Upper lobe of left lung (tissue), 6 donors: ENCODE results near the gene AP2A2. TPM values are rescaled to one million over a fixed set of nuclear protein-coding genes. Genes with fewer than 3 reads are reported as not detected.

Source experiments
- ATAC-seq, 2 donors: fragments of 200-7000 bp; cut with Tn5 transposase; one replicate each; pipeline ENCODE4 v1.9.1; 2022; ENCODE audit warnings: mild to moderate bottlenecking in 2 of 2, moderate library complexity in 2 of 2; ENCODE audit not compliant: low FRiP score in 2 of 2
- DNase-seq, 2 donors: peaks; one replicate each; pipeline ENCODE4 v3.0.0-alpha.2; 2019 to 2020
- H3K27ac ChIP-seq, 4 donors: fragments of 200-600 bp; sonication (generic); one replicate each; pipeline ENCODE4 v1.5.1; 2016 to 2019
- H3K27me3 ChIP-seq, 4 donors: fragments of 200-600 bp; sonication (generic); one replicate each; pipeline ENCODE4 v1.5.1; 2017 to 2019
- H3K36me3 ChIP-seq, 4 donors: fragments of 200-600 bp; sonication (generic); one replicate each; pipeline ENCODE4 v1.5.1; 2016 to 2019
- H3K4me1 ChIP-seq, 4 donors: fragments of 200-600 bp; sonication (generic); one replicate each; pipeline ENCODE4 v1.5.1; 2018 to 2019
- H3K4me3 ChIP-seq, 4 donors: fragments of 200-600 bp; sonication (generic); one replicate each; pipeline ENCODE4 v1.5.1; 2017 to 2019; ENCODE audit warnings: mild to moderate bottlenecking in 2 of 4, moderate library complexity in 1 of 4
- H3K9me3 ChIP-seq, 4 donors: fragments of 200-600 bp; sonication (generic); one replicate each; pipeline ENCODE4 v1.5.1; 2018 to 2019
- EP300 ChIP-seq, 4 donors: sonication (generic); formaldehyde crosslinking; IDR thresholded peaks; one replicate each; pipeline ENCODE4 v1.5.1; 2017; ENCODE audit warnings: antibody characterized with exemption in 4 of 4, control low read depth in 2 of 4
- POLR2A ChIP-seq, 4 donors: fragments of 450-650 bp; IDR thresholded peaks; one replicate each; pipeline ENCODE4 v1.5.1; 2016 to 2017; ENCODE audit warnings: antibody characterized with exemption in 4 of 4, mild to moderate bottlenecking in 2 of 4
- POLR2AphosphoS5 ChIP-seq, 2 donors: sonication (generic); formaldehyde crosslinking; IDR thresholded peaks; one replicate each; pipeline ENCODE4 v1.5.1; 2017; ENCODE audit warnings: antibody characterized with exemption in 2 of 2
- WGBS, 2 donors: methylation state at CpG; one replicate each; pipeline ENCODE4 v1.1.5; 2017 to 2018; 5-methylcytosine and 5-hydroxymethylcytosine counted together
- total RNA-seq, 6 donors: library from RNA; depleted of rRNA in 4 of 6; stranded (reverse); fragments of >200 nt in 4 of 6; gene quantifications; one replicate each; pipeline versions ENCODE4 v1.1.0 to v1.2.1, GENCODE V29; 2016 to 2021
- TF ChIP-seq, protein P1 (sequence below), 6 experiments: fragments of 450-650 bp in 4 of 6; fragments of 200-600 bp in 2 of 6; sonication (generic) in 2 of 6; IDR thresholded peaks; one replicate each; pipeline ENCODE4 v1.5.1; 2016 to 2019; ENCODE audit warnings: antibody characterized with exemption in 6 of 6
- donor health status: DM: no; HTN: no; CAD: no; lungs with moderate emphysema.
- donor health status: DM: no; HTN: yes; CAD: no; lungs with severe emphysema.

Gene AP2A2
- total RNA-seq, 6 donors from 2014 or later, result 55.7 to 273 (median 103) TPM

DNA sequence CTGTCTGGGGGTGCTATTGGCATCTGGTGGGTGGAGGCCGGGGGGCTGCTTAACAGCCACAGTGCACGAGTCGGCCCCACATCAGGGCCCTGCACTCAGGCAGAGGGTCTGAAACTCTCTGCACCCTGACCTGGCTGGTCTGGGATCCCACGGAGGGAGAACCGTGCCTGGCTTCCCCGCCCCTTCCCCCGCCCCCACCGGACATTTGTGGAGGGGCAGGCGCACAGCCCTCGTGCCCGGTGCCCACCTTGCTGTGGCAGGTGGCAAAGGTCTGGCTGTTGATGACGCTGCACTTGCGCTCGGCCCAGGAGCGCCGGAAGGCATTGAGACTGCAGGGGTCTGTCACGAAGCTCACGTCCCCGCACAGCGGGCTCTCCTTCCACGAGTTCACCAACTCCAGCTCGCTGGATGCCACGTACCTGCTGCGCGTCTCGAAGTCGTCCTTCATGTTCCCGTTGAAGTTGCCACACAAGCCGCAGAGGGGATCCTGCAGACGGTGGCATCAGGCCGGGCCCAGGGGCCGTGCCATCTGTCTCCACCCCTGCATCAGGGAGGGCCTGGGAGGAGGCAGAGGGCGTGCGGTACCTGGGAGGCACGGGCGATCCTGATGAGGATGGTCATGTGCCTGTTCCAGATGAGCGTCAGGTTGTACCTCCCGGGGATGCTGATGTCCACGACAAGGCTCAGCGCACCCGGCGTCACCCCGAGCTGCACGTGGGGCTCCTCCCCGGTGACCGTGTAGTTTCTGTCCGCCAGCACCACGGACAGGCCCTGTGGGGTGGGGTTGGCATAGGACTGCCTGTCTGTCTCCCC is 99.1 kb downstream of the AP2A2 start:
- 89 to 93% methylated on average over 31 to 36 of the region's 48 CpGs for WGBS, 2 donors
- ATAC-seq (no peak), DNase-seq (peak in 1 of 2 donors; percentile 81)
- H3K9me3 ChIP-seq, result no peaks in the 10 kb centered on the region
- H3K4me1 ChIP-seq, result no peaks in the 10 kb centered on the region
- H3K36me3 ChIP-seq, result peaks cover 0 to 5% (median 0%) of the 10 kb centered on the region in 4 donors
- H3K4me3 ChIP-seq, result no peak overlapping the region
- H3K27me3 ChIP-seq, result no peaks in the 10 kb centered on the region
- TF ChIP-seq, protein P1, sequence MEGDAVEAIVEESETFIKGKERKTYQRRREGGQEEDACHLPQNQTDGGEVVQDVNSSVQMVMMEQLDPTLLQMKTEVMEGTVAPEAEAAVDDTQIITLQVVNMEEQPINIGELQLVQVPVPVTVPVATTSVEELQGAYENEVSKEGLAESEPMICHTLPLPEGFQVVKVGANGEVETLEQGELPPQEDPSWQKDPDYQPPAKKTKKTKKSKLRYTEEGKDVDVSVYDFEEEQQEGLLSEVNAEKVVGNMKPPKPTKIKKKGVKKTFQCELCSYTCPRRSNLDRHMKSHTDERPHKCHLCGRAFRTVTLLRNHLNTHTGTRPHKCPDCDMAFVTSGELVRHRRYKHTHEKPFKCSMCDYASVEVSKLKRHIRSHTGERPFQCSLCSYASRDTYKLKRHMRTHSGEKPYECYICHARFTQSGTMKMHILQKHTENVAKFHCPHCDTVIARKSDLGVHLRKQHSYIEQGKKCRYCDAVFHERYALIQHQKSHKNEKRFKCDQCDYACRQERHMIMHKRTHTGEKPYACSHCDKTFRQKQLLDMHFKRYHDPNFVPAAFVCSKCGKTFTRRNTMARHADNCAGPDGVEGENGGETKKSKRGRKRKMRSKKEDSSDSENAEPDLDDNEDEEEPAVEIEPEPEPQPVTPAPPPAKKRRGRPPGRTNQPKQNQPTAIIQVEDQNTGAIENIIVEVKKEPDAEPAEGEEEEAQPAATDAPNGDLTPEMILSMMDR (IDR thresholded peaks at IDR 0.05), result no peak
- TF ChIP-seq POLR2AphosphoS5 (IDR thresholded peaks at IDR 0.05), result no peak
- no peak for TF ChIP-seq EP300 (IDR thresholded peaks at IDR 0.05)
- TF ChIP-seq POLR2A (IDR thresholded peaks at IDR 0.05), result no peak
- no peak overlapping the region for H3K27ac ChIP-seq

DNA sequence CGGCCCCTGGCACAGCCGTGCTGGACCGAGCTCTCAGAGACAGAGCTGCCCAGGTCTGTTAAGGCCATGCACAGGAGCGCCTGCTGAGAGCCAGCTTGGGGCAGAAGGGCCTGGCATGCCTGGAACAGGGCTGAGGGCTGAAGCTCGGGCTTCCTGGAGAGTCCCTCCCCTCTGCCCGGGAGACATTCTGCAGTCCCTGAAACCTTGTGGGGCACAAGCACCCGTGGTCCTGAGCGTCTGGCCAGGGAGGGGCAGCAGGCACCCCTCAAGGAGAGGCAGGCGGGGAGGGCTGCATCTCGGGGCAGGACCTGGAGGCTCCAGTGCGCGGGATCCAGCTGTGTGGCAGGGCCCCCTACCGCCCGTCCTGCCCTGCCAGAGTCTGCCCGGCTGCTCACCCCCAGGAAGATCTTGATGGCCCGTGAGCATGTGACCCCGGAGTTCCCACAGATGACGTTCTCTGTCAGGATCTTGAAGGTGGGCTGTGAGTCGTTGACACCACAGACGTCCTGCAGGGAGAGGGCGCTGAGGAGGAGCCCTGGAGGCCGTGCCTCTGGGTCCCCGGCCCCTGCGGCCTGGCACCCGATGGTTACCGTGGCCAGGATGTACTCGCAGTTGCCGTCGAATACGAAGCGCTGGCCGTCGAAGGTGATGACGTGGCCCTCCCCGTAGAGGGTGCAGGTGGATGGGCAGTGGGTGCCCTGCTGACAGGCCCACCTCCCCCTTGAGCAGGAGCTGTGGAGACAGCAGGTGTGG is 99.9 kb downstream of the AP2A2 start:
- Histone ChIP-seq H3K9me3 (no peaks in the 10 kb centered on the region), H3K4me1 (no peaks in the 10 kb centered on the region), H3K27ac (no peak overlapping the region), H3K36me3 (peaks cover 0 to 5% (median 0%) of the 10 kb centered on the region in 4 donors), H3K4me3 (no peak overlapping the region), H3K27me3 (no peaks in the 10 kb centered on the region)
- ATAC-seq, result no peak
- DNase-seq, result peak in 1 of 2 donors; percentile 72
- no peak for TF ChIP-seq POLR2A (IDR thresholded peaks at IDR 0.05)
- no peak for TF ChIP-seq POLR2AphosphoS5 (IDR thresholded peaks at IDR 0.05)
- TF ChIP-seq, protein P1 (IDR thresholded peaks at IDR 0.05), result no peak
- TF ChIP-seq EP300 (IDR thresholded peaks at IDR 0.05), result no peak
- WGBS, 2 donors, result 81 to 90% methylated on average over 4 to 32 of the region's 35 CpGs

DNA sequence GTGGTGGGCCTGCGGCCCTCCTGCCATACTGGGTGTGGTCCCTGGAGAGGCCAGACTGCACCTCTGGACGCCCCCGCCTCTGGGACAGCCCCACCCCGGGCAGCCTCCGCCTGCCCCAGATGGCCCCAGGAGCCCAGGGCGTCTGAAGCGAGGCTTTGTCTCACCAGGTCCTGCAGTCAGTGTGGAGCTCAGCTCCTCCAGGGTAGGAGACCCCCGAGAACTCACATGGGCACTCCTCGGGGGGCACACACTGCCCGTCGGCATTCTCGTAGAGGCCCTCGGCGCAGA is 100.4 kb downstream of the AP2A2 start:
- no peak for ATAC-seq
- WGBS, 2 donors, result 86 to 88% methylated on average over 6 to 9 of the region's 14 CpGs
- DNase-seq, result no peak
- Histone ChIP-seq H3K4me1 (no peaks in the 10 kb centered on the region), H3K36me3 (peaks cover 0 to 5% (median 0%) of the 10 kb centered on the region in 4 donors), H3K27me3 (no peaks in the 10 kb centered on the region), H3K27ac (no peak overlapping the region), H3K9me3 (no peaks in the 10 kb centered on the region), H3K4me3 (no peak overlapping the region)
- TF ChIP-seq POLR2AphosphoS5 (IDR thresholded peaks at IDR 0.05) (no peak), POLR2A (IDR thresholded peaks at IDR 0.05) (no peak), EP300 (IDR thresholded peaks at IDR 0.05) (no peak)
- TF ChIP-seq, protein P1 (IDR thresholded peaks at IDR 0.05), result no peak

DNA sequence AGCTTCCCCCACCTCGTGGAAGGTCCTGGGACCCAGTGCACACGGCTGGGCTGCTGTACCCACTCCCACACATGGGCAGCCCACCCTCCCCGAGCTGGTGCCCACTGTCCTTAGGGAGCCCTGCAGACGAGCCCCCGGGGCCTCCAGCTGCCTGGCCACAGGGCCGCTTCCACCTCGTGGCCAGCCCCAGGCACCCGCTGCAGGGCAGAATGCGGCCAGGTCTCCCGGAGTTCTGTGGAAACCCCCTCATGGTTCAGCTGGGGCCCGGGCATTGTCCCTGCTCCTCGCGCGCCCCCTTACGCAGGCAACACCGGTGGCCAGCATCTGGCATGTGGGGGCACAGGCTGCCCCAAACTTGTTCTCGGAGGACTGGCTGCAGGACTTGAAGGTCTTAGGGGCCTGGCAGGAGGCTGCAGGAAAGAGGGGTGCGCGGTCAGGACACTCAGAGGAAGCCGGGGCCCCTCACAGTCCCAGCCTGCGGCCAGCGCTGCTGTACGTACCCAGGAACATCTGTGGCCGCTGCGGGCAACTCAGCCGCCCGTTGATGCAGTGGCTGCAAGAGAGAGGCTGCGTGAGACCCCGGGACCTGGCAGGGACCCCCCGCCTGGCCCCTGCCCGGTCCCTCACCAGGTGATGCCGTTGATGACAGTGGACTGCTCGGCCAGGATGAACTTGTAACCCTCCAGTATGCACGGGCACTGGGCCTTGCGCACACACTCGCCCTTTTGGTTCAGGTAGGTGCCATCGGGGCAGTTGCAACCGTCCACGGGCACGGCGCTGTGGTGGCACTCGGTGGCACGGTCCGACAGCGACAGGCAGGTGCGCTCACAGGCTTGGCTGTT is 101.2 kb downstream of the AP2A2 start:
- H3K27ac ChIP-seq, result no peak overlapping the region
- no peak for TF ChIP-seq POLR2A (IDR thresholded peaks at IDR 0.05)
- TF ChIP-seq, protein P1 (IDR thresholded peaks at IDR 0.05), result no peak
- no peak for TF ChIP-seq POLR2AphosphoS5 (IDR thresholded peaks at IDR 0.05)
- no peak for TF ChIP-seq EP300 (IDR thresholded peaks at IDR 0.05)
- 85 to 94% methylated on average over 17 to 28 of the region's 46 CpGs for WGBS, 2 donors
- DNase-seq (peak in 1 of 2 donors; percentile 82), ATAC-seq (no peak)
- H3K4me3 ChIP-seq, result no peak overlapping the region
- H3K36me3 ChIP-seq, result peaks cover 0 to 5% (median 0%) of the 10 kb centered on the region in 4 donors
- H3K9me3 ChIP-seq, result no peaks in the 10 kb centered on the region
- no peaks in the 10 kb centered on the region for H3K4me1 ChIP-seq
- H3K27me3 ChIP-seq, result no peaks in the 10 kb centered on the region
